IMR-90 (cell line): ENCODE measurements around the gene TCF20. TPM values are rescaled to one million over a fixed set of nuclear protein-coding genes. Genes with fewer than 3 reads are reported as not detected.

Experiments used
- ATAC-seq: fragments of 200-7000 bp; cut with Tn5 transposase; 2 replicates; pipeline ENCODE4 v1.9.1; 2020; ENCODE audit warnings: low read depth, mild to moderate bottlenecking, moderate library complexity
- BruUV-seq: library from RNA; stranded (reverse); fragments of 400-500 nt; replicated peaks from 2 replicates; lab custom pipeline; 2021; lab: Mats Ljungman, UMichigan
- CTCF ChIA-PET: fragments of 300-600 bp; formaldehyde crosslinking; extraction: SDS; loops from one replicate; lab custom pipeline; 2021; ENCODE audit warnings: antibody characterized with exemption; lab: Yijun Ruan, JAX
- POLR2A ChIA-PET: fragments of 300-600 bp; sonication (Branson Sonifier 250); formaldehyde crosslinking; loops from one replicate; lab custom pipeline; 2022; ENCODE audit warnings: antibody characterized with exemption; ENCODE audit not compliant: unreplicated experiment; lab: Charles Lee
- DNase-seq: peaks from one replicate; pipeline ENCODE4 v3.0.0; 2013
- H2AFZ ChIP-seq: replicated peaks from 2 replicates; pipeline ENCODE3; 2013; ENCODE audit warnings: low read length, mild to moderate bottlenecking; ENCODE audit not compliant: poor library complexity
- H2AK5ac ChIP-seq: 2 replicates; pipeline ENCODE4 v1.6.1; 2013; ENCODE audit warnings: low read depth, low read length, inconsistent platforms
- H2AK9ac ChIP-seq: replicated peaks from 2 replicates; pipeline ENCODE3; 2013; ENCODE audit warnings: mild to moderate bottlenecking, low read depth, low read length, moderate library complexity; ENCODE audit not compliant: poor library complexity
- H2BK120ac ChIP-seq: 2 replicates; pipeline ENCODE4 v1.6.1; 2013; ENCODE audit warnings: low read depth, low read length, inconsistent platforms
- H2BK15ac ChIP-seq: 3 replicates; pipeline ENCODE4 v1.6.1; 2013; ENCODE audit warnings: low read depth, low read length, inconsistent platforms
- H2BK20ac ChIP-seq: 2 replicates; pipeline ENCODE4 v1.6.1; 2013; ENCODE audit warnings: low read depth, mild to moderate bottlenecking, inconsistent platforms, low read length, moderate library complexity
- H2BK5ac ChIP-seq: 2 replicates; pipeline ENCODE4 v1.6.1; 2013; ENCODE audit warnings: mild to moderate bottlenecking, low read depth, low read length, inconsistent platforms; ENCODE audit not compliant: poor library complexity, severe bottlenecking
- H3K14ac ChIP-seq: replicated peaks from 2 replicates; pipeline ENCODE4 v1.6.1; 2013; ENCODE audit warnings: low read depth, low read length, inconsistent platforms
- H3K18ac ChIP-seq: 2 replicates; pipeline ENCODE4 v1.6.1; 2013; ENCODE audit warnings: low read depth, low read length, control low read depth
- H3K23ac ChIP-seq: 2 replicates; pipeline ENCODE4 v1.6.1; 2013; ENCODE audit warnings: low read depth, low read length, inconsistent platforms
- H3K27ac ChIP-seq: 2 replicates; pipeline ENCODE4 v1.5.1; 2013; ENCODE audit warnings: mild to moderate bottlenecking, control low read depth, low read length; ENCODE audit not compliant: insufficient read depth
- H3K27me3 ChIP-seq: 2 replicates; pipeline ENCODE4 v1.6.1; 2013; ENCODE audit warnings: low read length; ENCODE audit not compliant: control insufficient read depth, insufficient read depth
- H3K36me3 ChIP-seq: 2 replicates; pipeline ENCODE4 v1.6.1; 2013; ENCODE audit warnings: low read length, mixed read lengths; ENCODE audit not compliant: control insufficient read depth, insufficient read depth
- H3K4ac ChIP-seq: 2 replicates; pipeline ENCODE4 v1.6.1; 2013; ENCODE audit warnings: low read depth, low read length, inconsistent platforms
- H3K4me1 ChIP-seq: 2 replicates; pipeline ENCODE4 v1.6.1; 2013; ENCODE audit warnings: low read length, mixed read lengths; ENCODE audit not compliant: control insufficient read depth, insufficient read depth
- H3K4me2 ChIP-seq: 2 replicates; pipeline ENCODE4 v1.6.1; 2013; ENCODE audit warnings: low read depth, mild to moderate bottlenecking, control low read depth, low read length, moderate library complexity
- H3K4me3 ChIP-seq: 2 replicates; pipeline ENCODE4 v1.5.1; 2013; ENCODE audit warnings: low read depth, mild to moderate bottlenecking, control low read depth, low read length, moderate library complexity; ENCODE audit not compliant: insufficient read depth
- H3K56ac ChIP-seq: 2 replicates; pipeline ENCODE4 v1.6.1; 2013; ENCODE audit warnings: low read length, inconsistent platforms; ENCODE audit not compliant: insufficient read depth; ENCODE audit errors: extremely low read depth
- H3K79me1 ChIP-seq, 2 experiments: 2 replicates each; pipeline ENCODE4 v1.6.1; 2013; ENCODE audit warnings: low read length in 2 of 2, inconsistent platforms in 1 of 2, low read depth in 1 of 2
- H3K9ac ChIP-seq: 2 replicates; pipeline ENCODE4 v1.6.1; 2013; ENCODE audit warnings: low read depth, low read length, control low read depth
- H3K9me1 ChIP-seq: 2 replicates; pipeline ENCODE4 v1.6.1; 2013; ENCODE audit warnings: low read length, inconsistent platforms; ENCODE audit not compliant: insufficient read depth
- H3K9me3 ChIP-seq: 2 replicates; pipeline ENCODE4 v1.6.1; 2013; ENCODE audit warnings: low read length; ENCODE audit not compliant: control insufficient read depth, insufficient read depth
- H4K20me1 ChIP-seq: 2 replicates; pipeline ENCODE4 v1.6.1; 2013; ENCODE audit warnings: low read length, inconsistent platforms; ENCODE audit not compliant: insufficient read depth
- H4K5ac ChIP-seq: 2 replicates; pipeline ENCODE4 v1.6.1; 2013; ENCODE audit warnings: mild to moderate bottlenecking, low read depth, low read length, control low read depth
- H4K8ac ChIP-seq, 2 experiments: 2 replicates each; pipeline ENCODE4 v1.6.1; 2013; ENCODE audit warnings: low read depth in 2 of 2, low read length in 2 of 2, control low read depth in 1 of 2, inconsistent platforms in 1 of 2
- H4K91ac ChIP-seq: 2 replicates; pipeline ENCODE4 v1.6.1; 2013; ENCODE audit warnings: low read depth, low read length, inconsistent platforms; ENCODE audit not compliant: insufficient read depth
- CHD1 ChIP-seq: IDR thresholded peaks from 2 replicates; pipeline ENCODE4 v1.6.1; 2012; ENCODE audit warnings: low read depth, low read length, improper control_type of control experiment
- FOS ChIP-seq: fragments of 150-350 bp; IDR thresholded peaks from 2 replicates; pipeline ENCODE4 v1.6.1; 2016; ENCODE audit warnings: low read depth, low read length
- MAFK ChIP-seq: IDR thresholded peaks from 2 replicates; pipeline ENCODE4 v1.6.1; 2012; ENCODE audit warnings: low read depth, low read length, improper control_type of control experiment
- MAZ ChIP-seq: IDR thresholded peaks from 2 replicates; pipeline ENCODE4 v1.6.1; 2012; ENCODE audit warnings: low read depth, mild to moderate bottlenecking, low read length, improper control_type of control experiment, moderate library complexity, borderline replicate concordance
- MXI1 ChIP-seq: IDR thresholded peaks from 2 replicates; pipeline ENCODE4 v1.6.1; 2012; ENCODE audit warnings: low read depth, mild to moderate bottlenecking, low read length, moderate library complexity, borderline replicate concordance
- NFE2L2 ChIP-seq: fragments of 150-350 bp; IDR thresholded peaks from 2 replicates; pipeline ENCODE4 v1.6.1; 2016; ENCODE audit warnings: low read depth, mild to moderate bottlenecking, low read length
- POLR2A ChIP-seq: IDR thresholded peaks from 2 replicates; pipeline ENCODE4 v1.6.1; 2012; ENCODE audit warnings: mild to moderate bottlenecking, low read depth, low read length
- RAD21 ChIP-seq: IDR thresholded peaks from 2 replicates; pipeline ENCODE4 v1.6.1; 2012; ENCODE audit warnings: low read length, improper control_type of control experiment
- RCOR1 ChIP-seq: IDR thresholded peaks from 2 replicates; pipeline ENCODE4 v1.6.1; 2012; ENCODE audit warnings: mild to moderate bottlenecking, low read length, improper control_type of control experiment; ENCODE audit not compliant: insufficient replicate concordance
- RFX5 ChIP-seq: IDR thresholded peaks from 2 replicates; pipeline ENCODE4 v1.8.0; 2012; ENCODE audit warnings: low read depth, mild to moderate bottlenecking, low read length, moderate library complexity
- SMC3 ChIP-seq: fragments of 150-350 bp; IDR thresholded peaks from 2 replicates; pipeline ENCODE4 v1.6.1; 2016; ENCODE audit warnings: low read depth, mild to moderate bottlenecking, antibody characterized with exemption, low read length, moderate library complexity
- WGBS, 2 experiments: methylation state at CpG; one replicate each; pipeline versions ENCODE4 v1.1.5 to v1.1.7; 2013; ENCODE audit warnings: missing lambda C conversion rate in 2 of 2; ENCODE audit not compliant: insufficient read length in 1 of 2; ENCODE audit errors: extremely low coverage in 2 of 2; 5-methylcytosine and 5-hydroxymethylcytosine counted together
- dilution Hi-C: fragments of 300-500 bp; cut with HindIII; formaldehyde crosslinking; loops from one replicate; pipeline ENCODE4 v1.14.3; 2018; ENCODE audit warnings: low sequenced_read_pairs; ENCODE audit not compliant: unreplicated experiment
- in situ Hi-C: fragments of 300-500 bp; cut with MboI; formaldehyde crosslinking; loops from 3 replicates; pipeline ENCODE4 v1.14.3; 2019; ENCODE audit warnings: low sequenced_read_pairs, inconsistent platforms, mixed read lengths
- intact Hi-C: fragments of 100-400 bp; cut with micrococcal nuclease; formaldehyde crosslinking; loops from 2 replicates; pipeline ENCODE4 v1.10.0; 2022
- polyA plus RNA-seq, 3 experiments: library from polyadenylated mRNA; depleted of rRNA; stranded (reverse); fragments of >200 nt; gene quantifications; 2 replicates each; pipeline ENCODE4 v1.2.3, GENCODE V29; 2012; ENCODE audit warnings: low replicate concordance in 1 of 3
- total RNA-seq: library from RNA; depleted of rRNA; stranded (reverse); fragments of >200 nt; gene quantifications from 2 replicates; pipeline ENCODE4 v1.2.3, GENCODE V29; 2012
- TF ChIP-seq, protein P1 (sequence below): fragments of 150-350 bp; IDR thresholded peaks from 2 replicates; pipeline ENCODE4 v1.6.1; 2016; ENCODE audit warnings: low read depth, mild to moderate bottlenecking, low read length, moderate library complexity, borderline replicate concordance
- TF ChIP-seq, protein P2 (sequence below): fragments of 150-350 bp; IDR thresholded peaks from 2 replicates; pipeline ENCODE4 v1.6.1; 2017; ENCODE audit warnings: mild to moderate bottlenecking, antibody characterized with exemption, low read length, low read depth
- TF ChIP-seq, protein P3 (sequence below): conservative IDR thresholded peaks from 2 replicates; pipeline ENCODE4 v1.5.1; 2012; ENCODE audit warnings: mild to moderate bottlenecking, low read depth, low read length, improper control_type of control experiment

Gene TCF20
- total and polyA plus RNA-seq, 2 of the 4 experiments (the other 2 are of a cell fraction) = 8.9 to 23.7 TPM

DNA sequence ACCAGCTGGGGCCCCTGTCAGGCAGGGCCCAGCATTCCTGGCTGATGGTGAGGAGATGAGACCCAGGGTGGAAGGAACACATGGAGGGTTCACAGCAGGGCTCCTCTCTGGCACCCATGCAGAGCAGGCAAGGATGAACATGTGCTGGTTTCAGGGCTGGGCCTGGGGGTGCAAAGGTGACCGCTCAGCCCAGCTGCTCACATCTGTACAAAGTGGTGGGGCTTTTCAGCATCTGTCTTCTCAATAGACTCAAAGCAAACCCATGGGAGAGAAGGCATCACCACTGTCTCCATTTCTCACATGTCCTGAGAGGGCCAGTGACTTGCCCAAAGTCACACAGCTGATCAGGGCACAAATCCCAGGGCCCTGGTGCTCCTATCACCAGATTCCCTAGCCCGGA lies 27.3 kb upstream of the TCF20 start:
- Histone ChIP-seq H2BK20ac (no peak overlapping the region), H3K9me3 (no peaks in the 10 kb centered on the region), H2BK120ac (no peak overlapping the region), H2BK15ac (no peak overlapping the region), H3K56ac (no peak overlapping the region), H4K91ac (no peak overlapping the region), H3K4me1 (peaks cover 2% of the 10 kb centered on the region; the same call in 1 of the 2 replicates), H2AFZ (no peak overlapping the region), H3K9ac (no peak overlapping the region), H2BK5ac (no peak overlapping the region), H4K5ac (no peak overlapping the region), H3K27ac (no peak overlapping the region), H4K8ac (no peak overlapping the region), H4K20me1 (peaks cover 3% of the 10 kb centered on the region; the same call in 1 of the 2 replicates), H3K79me1 (no peaks in the 10 kb centered on the region), H3K23ac (no peak overlapping the region), H3K9me1 (no peaks in the 10 kb centered on the region), H3K4me3 (no peak overlapping the region), H3K36me3 (no peaks in the 10 kb centered on the region), H2AK5ac (no peak overlapping the region), H2AK9ac (no peak overlapping the region), H3K4ac (no peak overlapping the region), H3K18ac (no peak overlapping the region), H3K14ac (no peak overlapping the region), H3K4me2 (no peak overlapping the region), H3K27me3 (peaks cover 10% of the 10 kb centered on the region; the same call in 1 of the 2 replicates)
- CTCF ChIA-PET = no interaction called here
- in situ Hi-C loops (no loop called here), intact Hi-C loops (no loop called here), dilution Hi-C loops (no loop called here)
- DNase-seq (no peak), ATAC-seq (no peak)
- TF ChIP-seq NFE2L2 (no peak), FOS (no peak), MXI1 (no peak), RFX5 (no peak), RCOR1 (no peak), MAFK (no peak), SMC3 (no peak), CHD1 (no peak), POLR2A (no peak), MAZ (no peak), RAD21 (no peak)
- TF ChIP-seq, protein P1, sequence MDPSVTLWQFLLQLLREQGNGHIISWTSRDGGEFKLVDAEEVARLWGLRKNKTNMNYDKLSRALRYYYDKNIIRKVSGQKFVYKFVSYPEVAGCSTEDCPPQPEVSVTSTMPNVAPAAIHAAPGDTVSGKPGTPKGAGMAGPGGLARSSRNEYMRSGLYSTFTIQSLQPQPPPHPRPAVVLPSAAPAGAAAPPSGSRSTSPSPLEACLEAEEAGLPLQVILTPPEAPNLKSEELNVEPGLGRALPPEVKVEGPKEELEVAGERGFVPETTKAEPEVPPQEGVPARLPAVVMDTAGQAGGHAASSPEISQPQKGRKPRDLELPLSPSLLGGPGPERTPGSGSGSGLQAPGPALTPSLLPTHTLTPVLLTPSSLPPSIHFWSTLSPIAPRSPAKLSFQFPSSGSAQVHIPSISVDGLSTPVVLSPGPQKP = no peak
- TF ChIP-seq, protein P2, sequence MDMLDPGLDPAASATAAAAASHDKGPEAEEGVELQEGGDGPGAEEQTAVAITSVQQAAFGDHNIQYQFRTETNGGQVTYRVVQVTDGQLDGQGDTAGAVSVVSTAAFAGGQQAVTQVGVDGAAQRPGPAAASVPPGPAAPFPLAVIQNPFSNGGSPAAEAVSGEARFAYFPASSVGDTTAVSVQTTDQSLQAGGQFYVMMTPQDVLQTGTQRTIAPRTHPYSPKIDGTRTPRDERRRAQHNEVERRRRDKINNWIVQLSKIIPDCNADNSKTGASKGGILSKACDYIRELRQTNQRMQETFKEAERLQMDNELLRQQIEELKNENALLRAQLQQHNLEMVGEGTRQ = no peak
- TF ChIP-seq, protein P3, sequence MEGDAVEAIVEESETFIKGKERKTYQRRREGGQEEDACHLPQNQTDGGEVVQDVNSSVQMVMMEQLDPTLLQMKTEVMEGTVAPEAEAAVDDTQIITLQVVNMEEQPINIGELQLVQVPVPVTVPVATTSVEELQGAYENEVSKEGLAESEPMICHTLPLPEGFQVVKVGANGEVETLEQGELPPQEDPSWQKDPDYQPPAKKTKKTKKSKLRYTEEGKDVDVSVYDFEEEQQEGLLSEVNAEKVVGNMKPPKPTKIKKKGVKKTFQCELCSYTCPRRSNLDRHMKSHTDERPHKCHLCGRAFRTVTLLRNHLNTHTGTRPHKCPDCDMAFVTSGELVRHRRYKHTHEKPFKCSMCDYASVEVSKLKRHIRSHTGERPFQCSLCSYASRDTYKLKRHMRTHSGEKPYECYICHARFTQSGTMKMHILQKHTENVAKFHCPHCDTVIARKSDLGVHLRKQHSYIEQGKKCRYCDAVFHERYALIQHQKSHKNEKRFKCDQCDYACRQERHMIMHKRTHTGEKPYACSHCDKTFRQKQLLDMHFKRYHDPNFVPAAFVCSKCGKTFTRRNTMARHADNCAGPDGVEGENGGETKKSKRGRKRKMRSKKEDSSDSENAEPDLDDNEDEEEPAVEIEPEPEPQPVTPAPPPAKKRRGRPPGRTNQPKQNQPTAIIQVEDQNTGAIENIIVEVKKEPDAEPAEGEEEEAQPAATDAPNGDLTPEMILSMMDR = no peak
- no CpG with 5 or more reads among the region's 2 CpGs for WGBS, 2 experiments
- no TSS peak for BruUV-seq
- POLR2A ChIA-PET = no interaction called here
